ENCODE data around the gene DHCR24. TPM values are rescaled to one million over a fixed set of nuclear protein-coding genes. Genes with fewer than 3 reads are reported as not detected.

Gene DHCR24
- total and polyA plus RNA-seq, 5 donors = 10.7 to 28.7 (median 17.5) TPM

DNA sequence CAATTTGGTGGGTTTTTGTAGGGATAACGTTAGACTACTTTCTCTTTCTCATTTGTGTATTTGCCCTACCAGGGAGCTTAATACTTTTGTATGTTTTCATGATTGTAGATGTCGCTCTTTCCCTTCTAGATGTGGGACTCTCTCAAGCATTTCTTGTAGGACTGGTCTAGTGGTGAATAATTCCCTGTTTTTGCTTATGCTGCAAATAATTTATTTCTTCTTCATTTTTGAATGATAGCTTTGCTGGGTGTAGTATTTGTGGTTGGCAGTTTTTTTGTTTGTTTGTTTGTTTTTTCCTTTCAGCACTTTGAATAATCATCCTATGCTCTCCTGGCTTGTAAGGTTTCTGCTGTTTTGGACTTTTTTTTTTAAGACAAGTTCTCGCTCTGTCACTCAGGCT lies 63.3 kb downstream of the DHCR24 start:
- H3K4me1 ChIP-seq (ENCODE audit: control insufficient read depth, insufficient read depth, low read length) = no peaks in the 10 kb centered on the region
- H3K4me3 ChIP-seq (ENCODE audit: low read length) = no peak overlapping the region
- no peaks in the 10 kb centered on the region for H3K27me3 ChIP-seq (ENCODE audit: control insufficient read depth, insufficient read depth)
- H3K27ac ChIP-seq (ENCODE audit: low read length) = no peak overlapping the region
- intact Hi-C loops (cut with DNase I) = no loop called here
- DNase-seq = no peak
- 89% methylated on average over 3 of the region's 3 CpGs for WGBS
- peaks cover 2% of the 10 kb centered on the region for H3K9me3 ChIP-seq (ENCODE audit: control insufficient read depth, low read length)
- ATAC-seq = no peak

DNA sequence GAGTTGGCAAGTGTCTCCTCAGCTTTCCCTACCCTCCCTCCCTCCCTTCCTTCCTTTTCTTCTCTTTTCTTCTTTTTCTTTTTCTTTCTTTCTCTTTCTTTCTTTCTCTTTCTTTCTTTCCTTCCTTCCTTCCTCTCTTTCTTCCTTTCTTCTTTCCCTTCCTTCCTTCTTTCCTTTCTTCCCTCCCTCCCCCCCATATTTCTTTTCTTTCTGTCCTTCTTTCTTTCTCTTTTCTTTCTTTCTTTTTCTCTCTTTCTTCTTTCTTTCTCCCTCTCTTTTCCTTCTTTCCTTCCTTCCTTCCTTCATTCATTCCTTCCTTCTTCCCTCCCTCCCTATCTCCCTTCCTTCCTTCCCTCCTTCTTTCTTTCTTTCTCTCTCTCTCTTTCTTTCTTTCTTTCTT lies 67.3 kb downstream of the DHCR24 start:
- no peak for ATAC-seq
- intact Hi-C loops (cut with DNase I) = loop anchor here in 1 of 4 donors (10.0 kb wide), 1 partner anchor 695 kb away; no protein-coding TSS in a partner anchor
- no peaks in the 10 kb centered on the region for H3K27me3 ChIP-seq (ENCODE audit: control insufficient read depth, insufficient read depth)
- no peak for DNase-seq
- peaks cover 2% of the 10 kb centered on the region for H3K9me3 ChIP-seq (ENCODE audit: control insufficient read depth, low read length)
- no peak overlapping the region for H3K27ac ChIP-seq (ENCODE audit: low read length)
- H3K4me3 ChIP-seq (ENCODE audit: low read length) = no peak overlapping the region
- H3K4me1 ChIP-seq (ENCODE audit: control insufficient read depth, insufficient read depth, low read length) = no peaks in the 10 kb centered on the region

- H3K27me3 ChIP-seq (ENCODE audit: control insufficient read depth, insufficient read depth) = no peaks in the 10 kb centered on the region
- no peak for DNase-seq
- intact Hi-C loops (cut with DNase I) = loop anchor here in 1 of 4 donors (10.0 kb wide), 1 partner anchor 694 kb away; no protein-coding TSS in a partner anchor
- ATAC-seq = no peak
- peaks cover 2% of the 10 kb centered on the region for H3K9me3 ChIP-seq (ENCODE audit: control insufficient read depth, low read length)
- H3K27ac ChIP-seq (ENCODE audit: low read length) = no peak overlapping the region
- H3K4me3 ChIP-seq (ENCODE audit: low read length) = no peak overlapping the region
- 87% methylated on average over 4 of the region's 4 CpGs for WGBS
- H3K4me1 ChIP-seq (ENCODE audit: control insufficient read depth, insufficient read depth, low read length) = no peaks in the 10 kb centered on the region
These were observed 67.8 kb downstream of the DHCR24 start for GRCh38 chr1:54819195-54819536.

GRCh38 chr1:54818461-54819194 lies 68.4 kb downstream of the DHCR24 start:
- intact Hi-C loops (cut with DNase I) = loop anchor here in 1 of 4 donors (10.0 kb wide), 1 partner anchor 694 kb away; no protein-coding TSS in a partner anchor

GRCh38 chr1:54816951-54817350 lies 70.0 kb downstream of the DHCR24 start:
- WGBS = 85% methylated on average over 13 of the region's 13 CpGs
- H3K4me1 ChIP-seq (ENCODE audit: control insufficient read depth, insufficient read depth, low read length) = no peaks in the 10 kb centered on the region
- DNase-seq (no peak), ATAC-seq (no peak)
- intact Hi-C loops (cut with DNase I) = loop anchor here in 1 of 4 donors (10.0 kb wide), 1 partner anchor 692 kb away; no protein-coding TSS in a partner anchor
- H3K9me3 ChIP-seq (ENCODE audit: control insufficient read depth, low read length) = no peaks in the 10 kb centered on the region
- no peak overlapping the region for H3K4me3 ChIP-seq (ENCODE audit: low read length)
- no peak overlapping the region for H3K27ac ChIP-seq (ENCODE audit: low read length)
- no peaks in the 10 kb centered on the region for H3K27me3 ChIP-seq (ENCODE audit: control insufficient read depth, insufficient read depth)

More at GRCh38 chr1:54818461-54819194, 68.4 kb downstream of the DHCR24 start:
- no peaks in the 10 kb centered on the region for H3K9me3 ChIP-seq (ENCODE audit: control insufficient read depth, low read length)
- DNase-seq (no peak), ATAC-seq (no peak)
- no peaks in the 10 kb centered on the region for H3K27me3 ChIP-seq (ENCODE audit: control insufficient read depth, insufficient read depth)
- WGBS = 62% methylated on average over 5 of the region's 5 CpGs
- no peak overlapping the region for H3K27ac ChIP-seq (ENCODE audit: low read length)
- no peaks in the 10 kb centered on the region for H3K4me1 ChIP-seq (ENCODE audit: control insufficient read depth, insufficient read depth, low read length)
- H3K4me3 ChIP-seq (ENCODE audit: low read length) = no peak overlapping the region

DNA sequence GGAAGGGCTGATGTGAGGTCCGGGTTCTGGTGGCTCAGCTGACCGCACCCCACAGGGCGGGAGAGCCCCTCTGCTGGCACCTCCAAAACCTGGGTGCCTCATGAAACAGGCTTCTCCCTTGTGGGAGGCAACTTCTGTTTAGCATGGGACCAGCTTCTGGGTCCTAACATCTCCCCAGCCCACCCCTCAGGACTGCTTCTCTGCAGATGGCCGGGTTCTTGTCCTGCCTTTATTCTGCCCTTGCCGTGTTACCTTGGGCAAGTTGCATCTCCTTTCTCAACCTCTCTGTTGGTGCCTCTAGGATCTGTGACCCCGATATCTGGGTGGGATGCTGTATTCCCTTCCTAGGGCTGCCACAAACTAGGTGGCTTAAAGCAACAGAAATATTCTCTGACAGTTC lies 70.9 kb downstream of the DHCR24 start:
- DNase-seq (no peak), ATAC-seq (no peak)
- H3K27me3 ChIP-seq (ENCODE audit: control insufficient read depth, insufficient read depth) = no peaks in the 10 kb centered on the region
- H3K4me1 ChIP-seq (ENCODE audit: control insufficient read depth, insufficient read depth, low read length) = no peaks in the 10 kb centered on the region
- H3K4me3 ChIP-seq (ENCODE audit: low read length) = no peak overlapping the region
- intact Hi-C loops (cut with DNase I) = loop anchor here in 1 of 4 donors (10.0 kb wide), 1 partner anchor 691 kb away; no protein-coding TSS in a partner anchor
- H3K27ac ChIP-seq (ENCODE audit: low read length) = no peak overlapping the region
- no peaks in the 10 kb centered on the region for H3K9me3 ChIP-seq (ENCODE audit: control insufficient read depth, low read length)
- 63% methylated on average over 6 of the region's 6 CpGs for WGBS

DNA sequence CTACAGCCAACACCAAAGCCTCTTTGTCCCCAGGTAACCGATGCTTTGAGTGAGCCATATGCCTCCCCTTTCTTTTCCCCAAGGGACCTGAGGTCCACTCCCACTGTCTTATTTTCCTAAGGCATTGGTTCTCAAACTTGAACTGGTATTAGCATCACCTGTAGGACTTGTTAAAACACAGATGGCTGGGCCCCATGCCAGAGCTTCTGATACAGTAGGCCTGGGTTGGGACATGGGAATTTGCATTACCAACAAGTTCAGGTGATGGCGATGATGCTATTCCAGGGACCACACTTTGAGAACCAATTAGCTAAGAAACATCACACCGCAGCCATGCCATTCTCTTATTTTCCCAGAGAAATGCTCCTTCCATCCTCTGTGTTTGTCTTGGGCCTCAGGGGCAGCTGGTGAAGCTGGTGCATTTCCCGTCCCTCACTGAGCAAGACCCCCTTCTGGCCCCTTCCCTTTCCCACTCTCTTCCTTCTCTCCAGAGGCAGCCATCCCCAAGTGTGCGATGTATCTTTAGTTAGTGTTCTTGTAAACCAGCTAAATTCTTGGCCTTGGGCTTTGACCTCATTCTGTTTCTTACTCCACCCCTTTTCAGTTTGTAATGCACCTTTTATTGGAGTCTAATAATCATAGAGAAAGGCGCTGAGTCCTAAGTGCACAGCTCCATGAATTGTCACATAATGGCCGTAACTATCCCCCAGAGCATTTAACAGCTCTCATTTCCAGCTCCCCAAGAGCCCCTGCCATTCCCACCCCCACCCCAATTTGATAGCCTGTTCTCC lies 71.7 kb downstream of the DHCR24 start:
- H3K27me3 ChIP-seq (ENCODE audit: control insufficient read depth, insufficient read depth) = no peaks in the 10 kb centered on the region
- no peak overlapping the region for H3K27ac ChIP-seq (ENCODE audit: low read length)
- H3K4me3 ChIP-seq (ENCODE audit: low read length) = no peak overlapping the region
- intact Hi-C loops (cut with DNase I) = loop anchor here in 1 of 4 donors (10.0 kb wide), 1 partner anchor 690 kb away; no protein-coding TSS in a partner anchor
- H3K4me1 ChIP-seq (ENCODE audit: control insufficient read depth, insufficient read depth, low read length) = no peaks in the 10 kb centered on the region
- ATAC-seq (no peak), DNase-seq (no peak)
- WGBS = 91% methylated on average over 7 of the region's 7 CpGs
- no peaks in the 10 kb centered on the region for H3K9me3 ChIP-seq (ENCODE audit: control insufficient read depth, low read length)

DNA sequence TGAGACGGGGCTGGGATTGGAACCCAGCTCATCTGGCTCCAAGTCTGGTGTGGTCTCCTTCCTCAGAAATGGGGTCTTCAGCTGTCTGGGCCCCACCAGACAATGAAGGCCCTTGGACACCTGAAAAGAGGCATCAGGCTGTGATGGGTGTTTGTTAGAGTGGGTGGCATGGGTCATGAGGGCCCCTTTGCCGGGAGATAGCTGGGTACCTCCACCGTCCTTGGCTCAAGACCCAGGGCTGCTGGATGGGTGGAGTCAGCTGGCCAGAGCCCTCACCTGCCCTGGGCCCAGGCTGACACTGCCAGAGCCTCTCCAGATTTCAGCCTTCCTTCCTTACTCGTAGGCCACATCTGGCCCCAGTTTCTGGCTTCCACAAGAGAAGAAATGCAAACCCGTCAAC lies 72.4 kb downstream of the DHCR24 start:
- 81% methylated on average over 5 of the region's 5 CpGs for WGBS

DNA sequence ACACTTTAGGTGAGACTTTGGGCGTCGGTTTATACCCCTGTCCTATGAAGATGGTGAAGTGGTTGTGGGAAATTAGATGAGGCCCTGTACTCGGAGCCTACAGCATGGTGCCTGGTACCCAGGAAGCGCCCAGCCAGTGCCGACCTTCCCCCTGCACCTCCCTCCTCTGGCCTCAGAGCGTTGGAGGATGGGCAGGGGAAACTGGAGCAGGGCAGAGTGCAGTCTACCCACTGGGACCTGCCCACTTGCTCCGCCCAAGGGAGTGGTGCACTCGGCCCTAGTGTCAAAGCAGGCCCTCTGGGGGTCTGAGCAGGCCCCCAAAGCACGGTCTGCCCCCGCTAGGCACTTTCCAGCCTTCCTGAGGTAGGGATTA lies 72.9 kb downstream of the DHCR24 start:
- H3K9me3 ChIP-seq (ENCODE audit: control insufficient read depth, low read length) = no peaks in the 10 kb centered on the region
- 71% methylated on average over 10 of the region's 10 CpGs for WGBS
- H3K27me3 ChIP-seq (ENCODE audit: control insufficient read depth, insufficient read depth) = no peaks in the 10 kb centered on the region
- no peak overlapping the region for H3K4me3 ChIP-seq (ENCODE audit: low read length)
- DNase-seq (no peak), ATAC-seq (no peak)
- no peak overlapping the region for H3K27ac ChIP-seq (ENCODE audit: low read length)
- no peaks in the 10 kb centered on the region for H3K4me1 ChIP-seq (ENCODE audit: control insufficient read depth, insufficient read depth, low read length)
- intact Hi-C loops (cut with DNase I) = loop anchor here in 2 of 4 donors (5.0 to 10.0 kb wide), 2 partner anchors 689 to 742 kb away; no protein-coding TSS in a partner anchor

More for the DNA sequence above, 72.4 kb downstream of the DHCR24 start:
- H3K4me3 ChIP-seq (ENCODE audit: low read length) = no peak overlapping the region
- no peaks in the 10 kb centered on the region for H3K27me3 ChIP-seq (ENCODE audit: control insufficient read depth, insufficient read depth)
- no peak for ATAC-seq
- no peaks in the 10 kb centered on the region for H3K4me1 ChIP-seq (ENCODE audit: control insufficient read depth, insufficient read depth, low read length)
- no peak overlapping the region for H3K27ac ChIP-seq (ENCODE audit: low read length)
- no peaks in the 10 kb centered on the region for H3K9me3 ChIP-seq (ENCODE audit: control insufficient read depth, low read length)
- no peak for DNase-seq
- intact Hi-C loops (cut with DNase I) = loop anchor here in 2 of 4 donors (5.0 to 10.0 kb wide), 2 partner anchors 690 to 742 kb away; no protein-coding TSS in a partner anchor

- Histone ChIP-seq H3K27ac (ENCODE audit: low read length) (no peak overlapping the region), H3K4me1 (ENCODE audit: control insufficient read depth, insufficient read depth, low read length) (no peaks in the 10 kb centered on the region), H3K4me3 (ENCODE audit: low read length) (no peak overlapping the region), H3K9me3 (ENCODE audit: control insufficient read depth, low read length) (no peaks in the 10 kb centered on the region), H3K27me3 (ENCODE audit: control insufficient read depth, insufficient read depth) (no peaks in the 10 kb centered on the region)
- intact Hi-C loops (cut with DNase I) = loop anchor here in 2 of 4 donors (5.0 to 10.0 kb wide), 2 partner anchors 689 to 741 kb away; no protein-coding TSS in a partner anchor
- ATAC-seq (no peak), DNase-seq (no peak)
- 57% methylated on average over 13 of the region's 13 CpGs for WGBS
These were observed 73.4 kb downstream of the DHCR24 start for GRCh38 chr1:54813485-54814125.

Data from right cardiac atrium (tissue), 5 donors.